GM18517 (cell line): Measurements from ENCODE around the gene SCGB1C1.
"Not testable (repeated sequence)": the region's sequence is repeated elsewhere in the genome, so short reads cannot be mapped to it uniquely, and the experiment has no call there.

Experiments used
- ATAC-seq: cut with Tn5 transposase; IDR thresholded peaks from one replicate; pipeline ENCODE4 v1.9.1; 2021; ENCODE audit warnings: mild to moderate bottlenecking, moderate library complexity; ENCODE audit not compliant: unreplicated experiment

SCGB1C1 gene

DNA sequence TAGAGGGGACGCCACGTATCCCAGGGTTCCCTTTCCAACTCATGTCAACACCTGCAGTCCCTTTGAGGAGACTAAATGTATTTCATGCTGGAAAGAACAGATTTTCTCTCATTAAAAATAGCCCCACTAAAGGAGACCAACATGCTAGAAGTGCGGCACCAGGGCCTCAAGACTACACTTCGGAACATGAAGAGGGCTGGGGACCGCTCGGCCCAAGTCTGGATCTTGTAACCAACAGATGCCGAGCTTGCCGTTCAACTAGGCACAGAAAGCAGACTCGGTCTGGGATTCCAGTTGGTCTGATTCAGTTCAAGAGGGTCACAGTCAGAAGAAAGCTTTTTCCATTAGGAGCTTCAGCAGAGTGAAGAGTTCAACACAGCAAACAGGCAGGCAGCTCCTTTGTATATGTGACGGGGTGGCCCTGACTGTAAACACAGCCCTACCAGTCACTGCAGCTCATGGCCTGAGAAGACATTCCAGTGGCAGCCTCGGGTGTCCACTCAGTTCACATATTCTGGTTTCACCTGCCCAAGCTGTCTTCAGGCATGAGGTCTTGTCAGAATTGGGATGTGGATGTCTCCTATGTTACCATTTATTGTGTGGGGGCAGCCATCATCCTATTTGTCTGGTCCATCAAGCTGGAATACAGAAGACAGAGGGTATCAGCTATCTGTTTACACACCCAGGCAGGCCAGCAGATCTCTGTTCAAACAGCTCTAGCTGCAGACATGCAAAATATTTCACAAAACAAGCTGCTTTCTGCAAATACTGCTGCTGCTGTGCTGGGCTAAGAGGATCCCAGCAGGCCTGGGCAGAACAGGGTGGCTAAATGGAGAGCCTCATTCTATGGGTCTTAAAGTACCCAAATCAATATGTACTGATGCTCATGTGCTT lies 23.4 kb downstream of the SCGB1C1 start:
- ATAC-seq, result no peak

DNA sequence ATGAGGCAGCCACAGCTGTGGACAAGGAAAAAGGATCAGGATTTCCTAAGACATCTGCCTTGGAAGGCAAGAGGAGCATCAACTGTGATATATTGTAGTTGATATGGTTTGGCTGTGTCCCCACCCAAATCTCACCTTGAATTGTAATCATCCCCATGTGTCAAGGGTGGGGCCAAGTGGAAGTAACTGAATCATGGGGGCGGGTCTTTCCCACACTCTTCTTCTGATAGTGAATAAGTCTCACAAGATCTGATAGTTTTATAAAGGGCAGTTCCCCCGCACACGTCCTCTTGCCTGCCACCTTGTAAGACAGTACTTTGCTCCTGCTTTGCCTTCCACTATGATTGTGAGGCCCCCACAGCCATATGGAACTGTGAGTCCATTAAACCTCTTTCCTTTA lies 24.8 kb downstream of the SCGB1C1 start:
- no peak for ATAC-seq

DNA sequence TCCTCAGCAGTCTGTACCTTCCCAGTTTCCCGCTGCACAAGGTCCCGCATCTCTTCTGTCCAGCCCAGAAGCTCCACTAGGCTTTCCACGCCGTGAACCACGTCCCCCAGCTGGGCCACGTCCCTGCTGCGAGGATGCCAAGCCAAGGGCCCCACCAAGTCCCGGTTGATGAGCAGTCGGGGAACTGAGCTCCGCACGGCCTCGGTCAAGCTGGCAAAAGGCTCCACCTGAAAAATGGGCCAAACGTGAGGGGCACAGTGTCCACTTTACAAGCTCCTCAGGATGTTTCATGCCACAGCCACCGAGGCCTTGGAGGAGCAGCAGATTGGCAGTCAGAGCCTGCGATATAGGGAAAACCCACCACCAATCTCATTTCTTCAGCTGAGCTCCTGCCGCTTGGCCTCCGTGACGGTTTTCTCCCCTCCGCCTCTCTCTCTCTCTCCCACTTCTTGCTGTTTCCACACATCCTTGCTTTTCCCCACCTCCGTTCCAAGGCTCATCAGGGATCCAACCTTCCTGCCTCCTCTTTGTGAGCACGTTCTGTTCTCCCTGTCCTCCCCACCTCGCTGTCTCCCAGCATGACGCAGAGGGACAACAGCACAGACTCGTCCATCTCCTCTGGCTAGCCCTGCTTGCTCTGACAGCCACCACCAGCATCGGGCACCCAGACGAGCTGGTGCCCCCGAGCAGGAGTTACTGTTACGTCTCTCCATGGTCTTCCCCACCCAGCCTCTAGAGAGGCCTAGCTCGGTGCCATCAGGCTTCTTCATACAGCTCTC lies 26.1 kb downstream of the SCGB1C1 start:
- no peak for ATAC-seq

DNA sequence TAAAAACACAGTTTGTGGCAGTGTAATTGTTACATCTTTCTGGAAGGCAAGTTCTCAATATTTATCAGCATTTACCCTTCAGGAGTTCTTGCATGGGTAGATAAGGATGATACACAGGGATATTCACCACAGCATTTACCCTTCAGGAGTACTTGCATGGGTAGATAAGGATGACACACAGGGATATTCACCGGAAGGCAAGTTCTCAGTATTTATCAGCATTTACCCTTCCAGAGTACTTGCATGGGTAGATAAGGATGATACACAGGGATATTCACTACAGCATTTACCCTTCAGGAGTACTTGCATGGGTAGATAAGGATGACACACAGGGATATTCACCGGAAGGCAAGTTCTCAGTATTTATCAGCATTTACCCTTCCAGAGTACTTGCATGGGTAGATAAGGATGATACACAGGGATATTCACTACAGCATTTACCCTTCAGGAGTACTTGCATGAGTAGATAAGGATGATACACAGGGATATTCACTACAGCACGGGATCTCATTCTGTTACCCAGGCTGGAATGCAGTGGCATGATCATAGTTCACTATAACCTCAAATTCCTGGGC lies 27.9 kb downstream of the SCGB1C1 start:
- not testable (repeated sequence) for ATAC-seq

DNA sequence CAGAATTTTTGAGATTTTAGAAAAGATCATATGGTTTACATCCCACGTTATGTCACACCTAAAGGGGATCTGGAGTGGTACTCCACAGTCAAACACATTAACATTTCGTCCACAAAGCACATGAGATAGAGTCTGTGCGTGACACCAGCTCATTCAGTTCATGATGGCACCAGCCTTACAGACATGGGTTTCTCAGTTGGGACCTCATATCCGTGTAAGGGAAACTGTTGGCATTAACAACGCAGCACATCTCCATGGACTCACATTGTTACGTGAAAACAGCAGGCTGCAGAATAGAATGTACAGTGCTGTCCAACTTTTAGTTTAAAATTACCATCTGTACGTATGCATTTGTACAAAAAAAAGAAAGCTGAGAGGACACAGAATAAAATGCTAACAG lies 28.7 kb downstream of the SCGB1C1 start:
- ATAC-seq, result no peak

DNA sequence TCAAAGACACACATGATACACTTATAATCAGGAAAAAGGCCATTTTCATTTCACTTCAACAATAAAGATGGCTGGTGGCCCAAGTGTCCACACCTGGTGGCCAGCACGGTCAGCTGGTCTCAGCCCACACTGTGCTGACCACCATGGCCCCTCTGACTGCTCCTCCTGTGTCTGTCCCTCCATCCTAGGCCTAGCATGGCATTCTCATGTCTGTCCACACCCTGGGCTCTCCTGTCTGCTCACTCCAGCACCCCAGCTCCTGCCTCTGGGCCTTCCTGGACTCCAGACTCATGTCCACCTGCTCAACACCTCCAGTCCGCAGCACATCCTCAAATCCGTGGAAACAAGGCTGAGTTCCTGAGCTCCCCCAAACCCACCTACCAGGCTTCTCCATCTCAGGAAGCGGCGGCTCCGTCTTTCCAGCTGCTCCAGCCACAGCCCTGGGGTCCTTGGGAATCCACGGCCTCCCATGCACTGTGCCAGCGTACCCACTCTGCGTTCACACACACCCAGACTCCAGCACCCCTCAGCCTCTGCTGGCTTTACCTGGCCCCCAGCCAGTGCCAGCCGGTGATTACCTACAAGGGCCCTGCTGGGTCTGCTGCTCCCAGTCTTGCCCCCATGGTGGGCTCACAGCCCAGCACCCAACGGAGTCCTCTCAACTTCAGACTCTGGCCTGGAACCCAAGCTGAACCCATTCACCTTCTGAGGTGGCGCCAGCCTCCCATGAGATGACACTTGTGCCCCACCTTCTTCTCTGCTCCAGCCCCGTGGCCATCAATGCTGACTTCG lies 29.3 kb downstream of the SCGB1C1 start:
- no peak for ATAC-seq

DNA sequence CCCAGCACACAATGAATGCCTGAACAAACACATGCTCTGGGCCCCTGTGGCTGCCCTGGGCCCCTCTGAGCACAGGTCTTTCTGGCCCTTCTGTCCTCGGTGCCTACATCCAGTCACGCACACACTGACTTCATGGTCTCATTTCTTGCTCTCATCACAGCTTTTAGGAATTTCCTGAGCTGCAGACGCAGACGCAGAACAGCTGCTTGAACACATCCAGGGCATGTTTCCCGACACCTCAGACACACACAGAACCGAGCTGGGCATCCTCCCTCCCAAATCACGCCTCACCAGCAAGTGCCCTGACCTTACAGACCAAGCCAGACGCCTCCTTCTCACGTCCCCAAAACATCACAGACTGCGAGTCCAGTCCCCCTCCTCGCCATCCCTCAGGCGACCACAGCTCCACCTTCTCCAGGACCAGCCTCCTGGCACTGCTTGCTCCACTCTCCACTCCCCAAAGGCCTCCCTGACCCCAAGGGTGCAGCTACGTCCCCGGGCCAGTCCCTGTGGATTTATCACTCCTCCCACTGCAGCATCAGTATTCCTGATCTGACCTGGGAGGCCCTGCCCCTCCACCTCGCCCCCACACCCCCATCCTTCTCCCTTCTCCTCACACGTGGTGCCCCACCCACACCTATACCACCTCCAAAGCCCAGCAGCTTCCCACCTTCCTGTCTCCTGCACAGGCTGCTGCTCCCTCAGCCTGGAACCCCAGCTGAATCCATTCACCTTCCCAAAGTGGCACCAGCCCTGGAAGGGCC lies 30.3 kb downstream of the SCGB1C1 start:
- ATAC-seq, result no peak

DNA sequence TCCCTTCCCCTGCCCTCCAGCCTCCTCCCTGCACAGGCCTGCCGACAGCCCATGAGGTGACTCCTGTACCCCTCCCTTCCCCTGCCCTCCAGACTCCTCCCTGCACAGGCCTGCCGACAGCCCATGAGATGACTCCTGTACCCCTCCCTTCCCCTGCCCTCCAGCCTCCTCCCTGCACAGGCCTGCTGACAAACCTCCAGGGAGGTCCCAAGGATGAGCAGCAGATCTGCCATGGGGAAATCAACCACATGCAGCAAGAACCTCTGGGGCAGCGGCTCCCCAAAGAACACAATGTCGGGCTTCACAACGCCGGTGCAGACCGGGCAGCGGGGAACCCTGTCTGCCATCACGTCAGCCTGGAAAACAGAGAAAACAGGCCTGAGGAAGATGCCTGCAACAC lies 31.0 kb downstream of the SCGB1C1 start:
- no peak for ATAC-seq

DNA sequence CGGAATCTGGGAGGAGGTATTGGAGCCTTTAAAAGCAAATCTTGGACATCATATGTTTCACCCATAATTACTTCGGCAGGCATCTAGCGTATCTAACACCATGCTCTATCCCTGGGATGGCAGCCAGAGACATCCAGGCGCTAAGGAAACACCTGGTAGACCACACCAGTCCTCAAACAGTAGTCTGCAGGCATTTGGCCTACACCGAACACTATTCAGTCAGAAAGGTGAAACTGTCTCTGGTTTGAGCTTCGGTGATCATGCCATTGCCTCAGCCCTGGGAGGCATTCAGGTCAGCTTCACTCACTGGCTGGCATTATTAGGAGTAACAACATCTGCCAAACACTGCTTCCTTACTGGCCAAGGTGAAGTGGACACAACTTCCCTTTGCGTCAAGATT lies 31.5 kb downstream of the SCGB1C1 start:
- no peak for ATAC-seq

DNA sequence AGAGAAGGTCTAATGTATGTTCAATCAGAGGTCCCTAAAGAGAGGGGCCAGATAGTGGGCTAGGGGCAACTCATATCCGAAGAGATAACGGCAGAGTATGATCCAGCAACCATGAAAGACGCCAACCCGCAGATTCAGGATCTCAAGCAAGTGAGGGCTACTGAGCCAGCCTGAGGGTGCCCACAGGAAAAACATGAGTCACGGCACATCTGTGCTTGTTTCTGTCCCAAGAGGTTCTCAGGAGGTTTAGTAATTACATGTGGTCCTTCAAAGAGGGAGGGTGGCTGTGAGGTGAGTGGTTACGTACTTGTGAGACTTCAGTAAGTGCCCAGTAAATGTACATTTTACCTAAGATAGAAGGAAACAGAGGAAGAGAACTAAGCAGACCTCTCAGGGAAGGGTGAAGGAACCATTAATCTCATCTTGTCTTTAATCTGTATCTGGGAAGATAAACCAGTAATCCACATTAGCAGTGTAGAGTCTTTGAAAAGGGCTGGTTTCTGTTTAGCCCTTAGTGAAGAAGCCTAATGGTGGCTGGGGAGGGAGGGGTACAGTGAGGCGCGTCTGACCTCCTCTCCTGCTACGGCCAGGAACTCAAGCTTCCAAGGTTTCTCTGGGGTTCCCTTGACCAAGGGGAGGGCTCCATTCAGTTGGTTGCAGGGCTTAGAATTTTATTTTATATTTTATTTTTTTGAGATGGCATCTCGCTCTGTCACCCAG lies 33.0 kb downstream of the SCGB1C1 start:
- no peak for ATAC-seq

DNA sequence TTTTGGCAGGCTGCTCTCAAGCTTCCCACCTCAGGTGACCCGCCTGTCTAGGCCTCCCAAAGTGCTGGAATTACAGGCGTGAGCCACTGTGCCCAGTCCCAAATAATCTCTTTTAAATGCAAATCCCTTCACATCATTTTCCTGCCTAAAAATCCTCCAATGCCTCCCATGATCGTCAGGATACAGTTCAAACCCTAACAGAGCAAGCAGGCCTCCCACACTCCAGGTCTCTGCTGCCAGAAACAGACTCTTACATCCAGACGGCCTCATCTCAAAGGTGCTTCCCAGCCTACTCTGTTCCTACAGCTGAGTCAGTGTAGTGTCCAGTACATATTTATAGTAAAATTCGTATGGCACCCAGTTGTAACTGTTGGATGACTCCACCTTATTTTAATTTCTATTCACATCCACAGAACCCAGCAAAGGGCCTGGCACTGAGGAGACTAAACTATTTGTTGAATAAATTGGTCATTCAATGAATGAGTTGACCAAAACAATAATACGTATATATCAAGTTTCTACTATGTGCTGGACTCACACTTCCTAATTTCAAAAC lies 35.0 kb downstream of the SCGB1C1 start:
- no peak for ATAC-seq

DNA sequence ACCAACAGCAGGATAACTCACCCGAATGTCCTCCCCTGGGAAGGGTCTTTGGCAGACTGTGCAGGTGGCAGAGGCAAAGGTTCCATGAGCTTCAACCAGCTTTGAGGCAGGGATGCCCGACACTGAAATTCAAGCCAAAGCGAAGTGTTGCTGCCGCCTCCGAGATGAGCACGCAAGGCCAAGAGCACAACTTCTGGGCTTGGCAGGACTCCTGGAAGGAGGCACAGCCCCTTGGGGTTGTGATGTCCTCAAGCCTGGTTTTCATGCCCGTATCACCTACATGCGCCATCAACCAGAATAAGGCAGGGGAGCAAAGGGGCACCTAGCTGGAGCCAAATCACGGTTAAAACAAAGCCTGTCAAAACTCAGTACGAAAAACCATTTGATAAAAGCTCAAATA lies 37.6 kb downstream of the SCGB1C1 start:
- no peak for ATAC-seq

DNA sequence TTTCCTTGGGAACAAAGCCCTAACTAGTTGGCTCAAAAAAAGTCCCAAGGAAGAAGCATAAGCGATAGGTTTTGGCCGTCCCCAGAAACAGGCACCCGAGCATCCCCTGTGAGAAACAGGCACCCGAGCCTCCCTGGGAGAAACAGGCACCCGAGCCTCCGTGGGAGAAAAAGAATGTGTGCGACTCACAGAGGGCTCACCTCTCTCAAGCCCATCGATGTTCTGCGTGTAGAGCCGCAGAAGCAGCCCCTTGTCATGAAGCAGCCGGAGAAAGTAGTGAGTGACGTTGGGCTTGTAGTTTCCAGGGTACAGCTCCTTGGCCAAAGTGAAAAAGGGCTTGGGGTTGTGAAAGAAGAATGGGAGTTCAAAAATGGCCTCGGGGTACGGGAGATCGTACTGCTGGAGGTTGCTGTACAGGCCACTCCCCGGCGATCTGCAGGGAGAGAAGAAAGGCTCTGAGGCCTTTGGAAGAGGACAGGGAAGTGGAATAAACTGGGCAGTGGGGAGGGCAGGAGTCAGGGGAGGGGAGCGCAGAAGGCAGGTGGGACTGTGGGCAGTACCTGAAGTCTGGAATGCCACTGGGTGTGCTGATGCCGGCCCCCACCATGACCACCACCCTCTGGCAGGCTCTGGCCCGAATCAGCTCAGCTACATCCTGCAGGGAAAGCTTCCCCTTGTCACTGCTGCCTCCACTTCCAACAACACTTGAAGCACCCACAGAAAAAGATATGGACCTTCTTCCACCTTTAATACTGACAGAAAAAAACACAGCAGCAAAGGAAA lies 40.1 kb downstream of the SCGB1C1 start:
- no peak for ATAC-seq

DNA sequence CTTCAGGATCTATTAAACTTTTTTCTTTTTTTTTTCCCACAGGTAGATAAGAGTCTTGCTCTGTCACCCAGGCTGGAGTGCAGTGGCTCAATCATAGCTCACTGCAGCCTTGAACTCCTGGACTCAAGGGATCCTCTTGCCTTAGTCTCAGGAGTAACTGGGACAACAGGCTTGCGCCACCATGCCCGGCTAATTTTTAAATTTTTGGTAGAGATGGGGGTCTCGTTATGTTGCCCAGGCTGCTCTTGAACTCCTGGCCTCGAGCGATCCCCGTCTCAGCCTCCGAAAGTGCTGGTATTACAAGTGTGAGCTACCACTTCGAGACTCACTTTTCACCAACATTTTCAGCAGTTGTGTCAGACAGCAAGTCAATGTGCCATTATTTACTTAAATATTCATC lies 42.3 kb downstream of the SCGB1C1 start:
- ATAC-seq, result no peak

DNA sequence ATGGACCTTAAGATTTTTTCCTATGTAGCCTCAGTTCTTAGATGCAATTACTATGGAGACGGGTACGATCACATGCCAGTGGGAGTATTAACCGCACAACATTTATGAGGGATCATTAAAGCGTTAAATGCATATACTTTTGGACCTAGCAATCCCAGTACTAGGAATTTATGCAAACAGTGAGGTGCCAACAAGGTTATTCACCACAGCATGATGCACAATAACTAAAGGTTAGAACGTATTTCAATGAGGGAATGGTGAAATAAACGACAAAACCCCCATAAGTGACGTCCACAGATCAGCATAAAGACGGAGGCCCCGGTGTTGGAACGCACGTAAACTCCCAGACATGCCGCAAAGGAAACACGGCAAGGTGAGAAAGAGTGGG lies 42.7 kb downstream of the SCGB1C1 start:
- no peak for ATAC-seq

DNA sequence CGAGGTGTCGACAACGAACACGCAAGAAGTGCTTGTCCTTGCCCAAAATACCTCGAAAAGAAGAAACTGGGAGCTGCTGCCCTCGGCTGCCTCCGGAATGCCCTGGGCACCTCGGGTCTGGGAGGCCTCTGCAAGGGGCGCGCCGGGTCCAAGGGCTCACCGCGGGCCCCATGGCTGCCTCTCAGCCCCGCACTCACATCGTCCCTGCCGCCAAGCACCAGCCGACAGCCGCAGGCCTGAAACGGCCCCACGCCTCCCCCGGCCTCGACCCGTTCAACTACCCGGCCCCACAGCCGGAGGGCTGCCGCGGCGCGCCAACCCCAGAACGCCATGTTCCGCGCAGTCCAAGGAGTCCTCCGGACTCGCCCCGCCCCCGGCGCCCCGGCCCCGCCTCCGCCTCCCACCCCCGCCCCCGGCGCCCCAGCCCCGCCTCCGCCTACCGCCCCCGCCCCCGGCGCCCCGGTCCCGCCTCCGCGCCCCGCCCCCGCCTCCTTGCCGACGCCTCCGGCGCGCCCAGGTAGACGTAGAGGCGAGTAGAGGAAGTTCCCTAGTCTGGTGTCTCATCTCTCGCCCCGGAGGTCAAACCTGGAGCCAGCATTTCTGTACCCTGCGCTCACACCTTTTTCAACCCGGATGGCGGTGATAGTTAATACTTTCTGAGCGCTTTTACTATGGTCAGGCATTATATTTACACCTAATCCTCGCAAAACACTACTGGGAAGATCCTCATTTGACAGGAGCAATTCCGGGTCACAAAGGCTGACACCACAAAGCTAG lies 43.3 kb downstream of the SCGB1C1 start, which contains the start of gene SIRT3:
Gene SIRT3 (minus strand): TSS at position 346 of the 777 bp plus-strand sequence. CDS start 14 bp downstream, at position 332.
- peak; percentile 52 for ATAC-seq
